GM10266 (cell line): ENCODE results near the gene ZNF530.

Experiments used
- DNase-seq: peaks from one replicate; pipeline ENCODE4 v3.0.0; 2012; ENCODE audit errors: extremely low spot score
- CTCF ChIP-seq: IDR thresholded peaks from 2 replicates; pipeline ENCODE4 v1.5.1; 2012; ENCODE audit warnings: mild to moderate bottlenecking, low read depth; ENCODE audit not compliant: control insufficient read depth, insufficient read depth; ENCODE audit errors: missing control alignments

Gene ZNF530

GRCh38 chr19:57655443-57655842, 55.8 kb downstream of the ZNF530 start:
- no peak for DNase-seq
- TF ChIP-seq CTCF: no peak

GRCh38 chr19:57656346-57656745, 56.7 kb downstream of the ZNF530 start:
- DNase-seq: no peak
- no peak for TF ChIP-seq CTCF
